LNCaP clone FGC (cell line): Measurements from ENCODE around the gene SAMD14.

Source experiments
- DNase-seq: peaks from one replicate; pipeline ENCODE4 v3.0.0-alpha.2; 2011; ENCODE audit warnings: low read depth
- H3K4me3 ChIP-seq: 2 replicates; pipeline ENCODE4 v1.5.1; 2011; ENCODE audit warnings: mild to moderate bottlenecking, low read depth, low read length, control low read depth
- CTCF ChIP-seq: IDR thresholded peaks from 2 replicates; pipeline ENCODE4 v1.5.1; 2012; ENCODE audit warnings: mild to moderate bottlenecking; ENCODE audit not compliant: control insufficient read depth, insufficient read depth; ENCODE audit errors: extremely low read depth

SAMD14 gene

GRCh38 chr17:50151041-50151936 lies 21.3 kb upstream of the SAMD14 start:
- TF ChIP-seq CTCF: peak; percentile 48
- peak overlapping the region; percentile 82 for H3K4me3 ChIP-seq
- DNase-seq: peak; percentile 70

- no peak for TF ChIP-seq CTCF
- DNase-seq: no peak
- H3K4me3 ChIP-seq: peak within 1 kb of the TSS; percentile 82
Observed at GRCh38 chr17:50150354-50151040, 20.5 kb upstream of the SAMD14 start, which contains the start of gene PPP1R9B. Gene PPP1R9B, minus strand, starts transcription at chr17:50150677. Its CDS starts 164 bp downstream, at chr17:50150513.

- H3K4me3 ChIP-seq: peak overlapping the region; percentile 82
- TF ChIP-seq CTCF: peak; percentile 16; the same call in 1 of the 2 replicates
- no peak for DNase-seq
Observed at GRCh38 chr17:50149417-50150353, 19.7 kb upstream of the SAMD14 start.

- no peak for DNase-seq
- H3K4me3 ChIP-seq: peak overlapping the region; percentile 82
- TF ChIP-seq CTCF: no peak
Observed at GRCh38 chr17:50149091-50149416, 19.1 kb upstream of the SAMD14 start.

GRCh38 chr17:50148226-50149090 lies 18.5 kb upstream of the SAMD14 start:
- peak overlapping the region; percentile 82 for H3K4me3 ChIP-seq
- no peak for DNase-seq
- TF ChIP-seq CTCF: no peak; the same call in 1 of the 2 replicates

GRCh38 chr17:50147841-50148225 lies 17.9 kb upstream of the SAMD14 start:
- H3K4me3 ChIP-seq: peak overlapping the region; percentile 82
- no peak for TF ChIP-seq CTCF
- no peak for DNase-seq
